Pancreas (tissue), 10 donors: ENCODE results near the gene ARHGEF16. TPM values are rescaled to one million over a fixed set of nuclear protein-coding genes. Genes with fewer than 3 reads are reported as not detected.

Source experiments
- ATAC-seq, 4 donors: fragments of 200-7000 bp; cut with Tn5 transposase; one replicate each; pipeline versions ENCODE4 v1.8.0 to v1.9.1; 2020; ENCODE audit warnings: mild to moderate bottlenecking in 4 of 4, moderate library complexity in 4 of 4
- DNase-seq, 6 donors: peaks; one replicate each; pipeline ENCODE4 v3.0.0-alpha.2; 2020
- FAIRE-seq: peaks from 2 replicates; lab custom pipeline; 2012; peaks lifted over from hg19 to GRCh38; lab: Jason Lieb, UNC
- H3K27ac ChIP-seq, 4 donors: fragments of 200-600 bp; sonication (generic); 1 replicate in 3 of 4; 2 replicates in 1 of 4; pipeline versions ENCODE4 v1.5.0 to v1.8.0; 2020
- H3K27me3 ChIP-seq, 4 donors: fragments of 200-600 bp; one replicate each; pipeline ENCODE4 v1.8.0; 2021
- H3K36me3 ChIP-seq, 3 donors: fragments of 200-600 bp; sonication (generic) in 1 of 3; one replicate each; pipeline versions ENCODE4 v1.5.0 to v1.8.0; 2020 to 2021
- H3K4me1 ChIP-seq, 3 donors: fragments of 200-600 bp; one replicate each; pipeline ENCODE4 v1.8.0; 2021
- H3K4me3 ChIP-seq, 4 donors: fragments of 200-600 bp; sonication (generic) in 2 of 4; one replicate each; pipeline versions ENCODE4 v1.5.0 to v1.8.0; 2020 to 2021
- H3K9me3 ChIP-seq, 4 donors: fragments of 200-600 bp; one replicate each; pipeline ENCODE4 v1.8.0; 2021
- CTCF ChIP-seq, 4 donors: fragments of 200-600 bp; sonication (generic) in 3 of 4; IDR thresholded peaks; one replicate each; pipeline versions ENCODE4 v1.5.0 to v1.8.0; 2021; ENCODE audit warnings: antibody characterized with exemption in 4 of 4
- WGBS, 2 donors: extraction: QIAGEN DNeasy Blood & Tissue Kit; methylation state at CpG; one replicate each; pipeline ENCODE4 v1.1.7; 2013; 5-methylcytosine and 5-hydroxymethylcytosine counted together
- intact Hi-C, 3 donors: fragments of 100-400 bp; cut with DNase I; formaldehyde crosslinking; loops; one replicate each; pipeline versions ENCODE4 v1.11.1 to v1.14.2; 2022
- polyA plus RNA-seq, 2 donors: library from polyadenylated mRNA; stranded (reverse); fragments of 200-250 nt; gene quantifications; one replicate each; pipeline ENCODE4 v1.2.3, GENCODE V29; 2013
- total RNA-seq, 6 donors: library from RNA; stranded (reverse); fragmentation: NEBNext Ultra II Directional in 4 of 6; extraction: Animal tissue kit (Norgen Biotek cat#: 25700) in 4 of 6; gene quantifications; one replicate each; pipeline versions ENCODE4 v1.2.1 to v1.2.4, GENCODE V29; 2021 to 2023
- donor health status: healthy with polysubstance abuse.
- donor health status: DM: no; HTN: no; CAD: no; lungs with moderate emphysema.
- donor health status: DM: no; HTN: no; CAD: no.
- donor health status: control.
- donor health status: control.
- donor health status: Bipolar disorder and iron deficiency.
- donor health status: DM: yes; HTN: yes; CAD: no.
- donor health status: DM: no; HTN: no; CAD: no.
- donor health status: DM: no; HTN: no; CAD: no.
- donor health status: DM: yes; HTN: yes; CAD: no.

ARHGEF16 gene
- total and polyA plus RNA-seq, 8 donors = 8.2 to 26.4 (median 9.8) TPM

- Histone ChIP-seq H3K4me3 (no peak overlapping the region), H3K27me3 (no peaks in the 10 kb centered on the region), H3K27ac (no peak overlapping the region), H3K36me3 (peaks cover 0 to 15% (median 0%) of the 10 kb centered on the region in 3 donors), H3K9me3 (no peaks in the 10 kb centered on the region), H3K4me1 (no peaks in the 10 kb centered on the region)
- no peak for TF ChIP-seq CTCF (IDR thresholded peaks at IDR 0.05)
- 90 to 93% methylated on average over 17 of the region's 17 CpGs for WGBS, 2 donors
- ATAC-seq = no peak
- FAIRE-seq = no peak
- intact Hi-C loops = no loop called here
- peak in 2 of 6 donors; percentile 8 to 59 for DNase-seq
Measured at GRCh38 chr1:3431686-3432085, 22.8 kb upstream of the ARHGEF16 start.

GRCh38 chr1:3432306-3432705 lies 22.2 kb upstream of the ARHGEF16 start:
- Histone ChIP-seq H3K4me1 (no peaks in the 10 kb centered on the region), H3K27me3 (no peaks in the 10 kb centered on the region), H3K9me3 (no peaks in the 10 kb centered on the region), H3K4me3 (no peak overlapping the region), H3K36me3 (peaks cover 0 to 15% (median 0%) of the 10 kb centered on the region in 3 donors), H3K27ac (no peak overlapping the region)
- intact Hi-C loops = no loop called here
- ATAC-seq (no peak), FAIRE-seq (no peak), DNase-seq (peak in 2 of 6 donors; percentile 12 to 52)
- TF ChIP-seq CTCF (IDR thresholded peaks at IDR 0.05) = no peak
- WGBS, 2 donors = 86 to 95% methylated on average over 14 to 15 of the region's 15 CpGs

- intact Hi-C loops = no loop called here
- 87 to 93% methylated on average over 12 to 14 of the region's 14 CpGs for WGBS, 2 donors
- Histone ChIP-seq H3K9me3 (no peaks in the 10 kb centered on the region), H3K4me1 (no peaks in the 10 kb centered on the region), H3K4me3 (no peak overlapping the region), H3K36me3 (peaks cover 0 to 15% (median 0%) of the 10 kb centered on the region in 3 donors), H3K27ac (no peak overlapping the region), H3K27me3 (no peaks in the 10 kb centered on the region)
- FAIRE-seq (no peak), DNase-seq (peak in 2 of 6 donors; percentile 17 to 45), ATAC-seq (no peak)
- TF ChIP-seq CTCF (IDR thresholded peaks at IDR 0.05) = no peak
Measured at GRCh38 chr1:3433076-3433475, 21.4 kb upstream of the ARHGEF16 start.

- WGBS, 2 donors = 91 to 94% methylated on average over 31 of the region's 31 CpGs
- no peak for FAIRE-seq
Measured at GRCh38 chr1:3433596-3434320, 20.7 kb upstream of the ARHGEF16 start.

More at GRCh38 chr1:3433596-3434320, 20.7 kb upstream of the ARHGEF16 start:
- no peak overlapping the region for H3K4me3 ChIP-seq
- TF ChIP-seq CTCF (IDR thresholded peaks at IDR 0.05) = no peak
- peaks cover 0 to 15% (median 0%) of the 10 kb centered on the region in 3 donors for H3K36me3 ChIP-seq
- peak in 2 of 6 donors; percentile 16 to 47 for DNase-seq
- no peak for ATAC-seq
- no peaks in the 10 kb centered on the region for H3K4me1 ChIP-seq
- intact Hi-C loops = no loop called here
- H3K9me3 ChIP-seq = no peaks in the 10 kb centered on the region
- H3K27me3 ChIP-seq = no peaks in the 10 kb centered on the region
- no peak overlapping the region for H3K27ac ChIP-seq
